ENCODE results near the gene COPB2.

COPB2 gene

GRCh38 chr3:139326131-139326530 lies 63.3 kb downstream of the COPB2 start:
- DNase-seq: no peak

GRCh38 chr3:139325551-139325950 lies 63.9 kb downstream of the COPB2 start:
- DNase-seq: no peak

DNA sequence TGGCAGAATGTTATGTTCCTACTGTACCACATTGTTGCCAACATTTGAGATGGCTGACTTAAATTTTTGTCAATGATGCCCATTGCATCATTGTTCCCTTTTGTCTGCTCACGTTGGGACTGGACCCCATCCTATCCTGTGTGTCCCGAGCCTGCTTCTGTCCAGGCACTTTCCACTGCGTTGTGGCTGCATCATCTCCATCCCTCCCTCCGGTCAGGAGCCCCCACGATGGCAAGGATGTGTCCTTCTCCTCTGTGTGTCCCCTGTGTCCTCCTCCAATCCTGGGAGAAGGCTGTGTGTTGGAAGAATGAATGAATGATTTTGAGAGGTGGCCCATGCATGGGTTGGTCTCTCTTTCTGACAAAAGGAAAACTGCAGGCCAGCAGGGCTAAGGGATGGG lies 65.0 kb downstream of the COPB2 start:
- no peak for DNase-seq

DNA sequence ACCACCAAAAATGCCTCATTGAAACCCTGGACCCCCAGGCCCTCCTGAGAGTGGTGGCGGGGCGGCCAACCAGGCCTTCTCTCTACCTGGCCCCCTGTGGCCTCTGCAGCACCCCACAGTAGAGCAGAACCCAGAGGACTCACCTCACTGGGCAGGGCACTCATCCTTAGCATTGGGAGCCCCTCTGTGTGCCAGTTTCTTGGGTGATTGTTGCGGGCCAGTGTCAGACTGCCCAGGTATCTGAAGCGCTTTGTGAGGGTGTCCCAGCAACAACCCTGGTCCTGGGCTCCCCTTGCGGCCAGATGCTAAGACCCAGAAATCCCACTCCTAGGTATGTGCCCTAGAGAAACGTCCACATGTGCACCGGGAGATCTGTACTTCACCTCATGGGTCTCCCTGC lies 66.3 kb downstream of the COPB2 start:
- no peak for DNase-seq

DNA sequence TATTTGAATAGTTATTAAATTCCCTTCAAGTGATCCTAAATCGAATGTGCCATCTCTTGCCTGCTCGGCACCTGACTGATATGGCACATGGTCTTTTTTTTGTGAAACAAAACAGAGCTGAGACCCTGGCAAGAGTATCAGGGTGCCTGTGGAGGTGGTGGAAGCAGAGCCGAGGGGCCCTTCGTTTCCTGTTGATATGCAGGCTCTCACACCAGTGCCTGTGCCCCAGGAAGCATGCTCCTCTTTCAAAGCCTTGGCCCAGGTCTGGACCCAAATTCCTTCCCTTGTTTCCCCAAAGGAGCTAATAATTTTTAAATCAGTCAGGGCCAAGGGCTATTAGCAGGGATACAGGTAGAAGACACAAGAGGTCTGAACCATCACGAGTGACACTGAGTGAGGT lies 67.1 kb downstream of the COPB2 start:
- DNase-seq: no peak

DNA sequence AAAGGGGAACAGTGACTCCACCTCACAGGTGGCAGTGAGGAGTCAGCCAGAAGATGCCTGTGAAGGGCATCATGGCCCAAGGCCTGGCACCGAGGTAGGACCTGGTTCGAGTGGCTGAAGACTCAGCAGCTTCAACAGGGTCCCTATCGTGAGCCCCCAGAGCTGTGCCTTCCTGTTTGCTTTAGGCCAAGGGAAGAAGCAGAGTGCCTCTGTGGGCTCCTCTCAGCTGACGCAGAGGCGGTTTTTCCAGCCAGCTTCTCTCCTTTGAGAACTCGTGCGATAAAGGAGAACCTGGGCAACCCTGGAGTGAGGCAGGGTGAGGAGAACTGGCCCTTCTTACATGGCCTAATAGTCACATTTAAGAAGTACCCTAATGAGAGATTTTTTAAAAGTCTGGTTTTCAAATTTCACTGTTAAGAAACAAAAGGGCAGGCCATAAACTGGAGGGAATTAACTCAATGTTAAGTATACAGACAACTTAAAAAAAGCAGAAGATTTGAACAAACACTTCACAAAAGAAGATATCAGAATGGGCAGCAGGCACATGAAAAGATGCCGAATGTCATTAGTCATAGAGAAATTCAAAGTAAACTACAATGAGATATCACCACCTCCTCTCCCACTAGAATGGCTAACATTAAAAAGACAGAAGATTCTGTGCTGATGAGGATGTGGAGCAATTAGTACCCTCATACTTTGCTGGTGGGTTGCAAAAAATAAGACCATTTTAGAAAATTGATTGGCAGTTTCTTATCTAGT lies 68.7 kb downstream of the COPB2 start:
- DNase-seq: no peak

- no peak for DNase-seq
Measured at GRCh38 chr3:139319428-139320402, 69.7 kb downstream of the COPB2 start.

- DNase-seq: no peak
Measured at GRCh38 chr3:139318826-139319225, 70.6 kb downstream of the COPB2 start.

GRCh38 chr3:139318431-139318816 lies 71.0 kb downstream of the COPB2 start:
- DNase-seq: no peak

- DNase-seq: no peak
Measured at GRCh38 chr3:139317660-139318430, 71.6 kb downstream of the COPB2 start.

- no peak for DNase-seq
Measured at GRCh38 chr3:139317215-139317614, 72.2 kb downstream of the COPB2 start.

- DNase-seq: no peak
Measured at GRCh38 chr3:139313921-139314320, 75.5 kb downstream of the COPB2 start.

DNA sequence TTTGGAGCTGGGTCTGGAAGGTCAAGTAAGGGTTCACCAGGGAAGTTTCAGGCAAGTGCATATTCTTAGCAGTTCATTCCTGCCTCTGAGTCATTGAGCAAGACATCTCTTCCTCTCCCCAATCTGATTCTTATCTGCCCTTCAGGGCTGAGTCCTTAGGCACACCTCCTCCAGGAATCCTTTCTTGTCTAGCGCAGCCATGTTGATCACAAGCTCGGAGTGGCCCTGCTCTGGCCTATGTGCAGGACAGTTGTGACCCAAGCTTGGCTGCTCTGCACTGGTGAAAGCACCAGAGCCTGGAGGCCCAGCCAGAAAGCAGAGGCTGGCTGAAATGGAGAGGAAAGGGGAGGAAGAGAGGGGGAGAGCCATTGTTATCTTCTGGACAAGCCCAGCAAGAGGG lies 76.5 kb downstream of the COPB2 start:
- no peak for DNase-seq

- DNase-seq: no peak
Measured at GRCh38 chr3:139312416-139312815, 77.0 kb downstream of the COPB2 start.

DNA sequence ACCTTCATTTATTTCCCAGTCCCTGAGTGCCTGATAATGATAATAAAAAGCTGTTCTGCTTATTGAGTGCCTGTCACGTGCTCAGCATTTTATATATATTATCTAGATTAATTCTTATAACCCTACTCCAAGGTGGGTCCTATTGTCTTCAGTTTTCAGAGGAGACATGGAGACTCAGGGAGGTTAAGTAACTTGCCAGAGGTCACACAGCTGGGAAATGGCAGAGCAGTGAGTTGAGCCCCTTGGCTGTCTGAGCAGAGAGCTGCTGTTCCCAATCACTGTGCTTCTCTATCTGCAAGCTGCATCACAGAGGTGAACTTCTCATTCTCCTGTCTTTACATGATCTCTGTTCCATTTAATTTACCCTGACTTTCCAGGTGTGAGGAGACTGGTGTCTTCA lies 77.9 kb downstream of the COPB2 start:
- DNase-seq: no peak

DNA sequence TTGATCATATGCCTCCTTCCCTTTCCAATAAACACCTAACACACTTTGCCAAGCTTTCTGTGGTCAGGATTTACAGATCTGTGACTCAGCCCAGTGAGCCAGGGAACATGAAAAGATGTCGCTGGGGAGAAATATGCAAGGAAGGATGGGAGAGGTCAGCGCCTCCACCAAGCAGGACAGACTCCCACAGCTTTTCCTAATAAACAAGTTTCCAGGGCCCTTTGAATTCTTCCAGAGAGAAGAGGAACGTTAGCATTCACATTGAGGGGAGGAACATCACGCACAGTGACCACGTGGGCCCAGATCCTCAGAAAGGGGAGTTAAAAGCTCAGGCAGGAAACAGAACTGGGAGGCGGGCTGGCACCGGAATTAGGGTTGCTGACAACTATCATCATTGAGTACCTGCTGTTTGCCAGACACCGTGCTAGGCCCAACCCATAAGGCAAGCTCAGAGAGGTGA lies 78.9 kb downstream of the COPB2 start:
- no peak for DNase-seq

GRCh38 chr3:139309880-139310279 lies 79.6 kb downstream of the COPB2 start:
- no peak for DNase-seq

DNA sequence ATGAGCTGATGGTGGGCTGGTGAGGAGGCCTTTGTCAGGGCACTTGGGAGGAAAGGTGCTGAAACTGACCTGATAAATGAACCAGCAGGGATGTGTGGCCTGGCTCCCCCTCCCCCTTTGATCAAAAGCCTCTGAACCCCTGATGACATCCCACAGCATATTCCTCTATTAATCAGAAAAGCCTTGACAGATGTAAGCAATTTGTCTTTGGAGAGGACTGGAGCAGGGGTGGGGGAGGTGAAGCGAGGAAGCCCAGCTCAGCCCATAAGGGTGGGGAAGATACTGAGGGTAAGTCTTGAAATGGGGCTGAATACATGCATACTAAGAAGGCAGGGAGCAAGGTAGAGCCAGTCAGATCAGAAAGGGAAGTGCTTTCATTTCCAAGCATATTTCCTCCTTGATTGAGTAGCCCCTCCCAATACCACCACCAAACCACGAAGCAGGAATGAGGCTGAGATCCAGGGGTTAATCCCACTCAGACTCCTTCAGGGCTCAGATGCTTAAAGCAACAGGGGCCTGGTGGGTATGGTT lies 80.3 kb downstream of the COPB2 start:
- DNase-seq: no peak

DNA sequence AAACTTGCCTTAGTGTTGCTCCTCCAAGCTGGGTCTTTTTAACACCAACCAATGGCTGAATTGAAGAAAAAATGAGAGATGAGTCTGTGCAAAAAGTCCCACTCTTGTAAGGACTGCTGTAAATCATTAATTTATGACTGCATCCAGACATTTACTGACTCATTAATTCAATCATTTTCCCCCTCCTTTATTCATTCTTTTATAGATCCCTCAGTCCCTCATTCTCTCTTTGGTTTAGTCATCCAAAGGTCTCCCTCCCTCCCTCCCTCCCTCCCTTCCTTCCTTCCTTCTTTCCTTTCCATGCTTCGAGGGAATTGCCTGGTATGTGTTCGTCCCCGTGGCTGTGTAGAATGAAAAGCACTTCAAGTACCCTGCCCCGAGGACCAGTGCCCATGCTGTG lies 80.9 kb downstream of the COPB2 start:
- no peak for DNase-seq

- no peak for DNase-seq
Measured at GRCh38 chr3:139307601-139308555, 81.6 kb downstream of the COPB2 start.

All from CD4-positive, alpha-beta T cell treated with Interleukin-4 for 4 hours (primary cell).